Skin of body (tissue), 2 donors: ENCODE measurements around the gene TLR6. TPM values are rescaled to one million over a fixed set of nuclear protein-coding genes. Genes with fewer than 3 reads are reported as not detected.

Experiments used
- DNase-seq: peaks from one replicate; lab custom pipeline; 2025; lab: John Stamatoyannopoulos, UW
- total RNA-seq: library from RNA; depleted of rRNA; stranded (reverse); fragments of >200 nt; gene quantifications from one replicate; pipeline ENCODE4 v1.2.3, GENCODE V29; 2014

TLR6 gene
- total RNA-seq, 1 donor from 2014 or later, result 2.9 TPM

DNA sequence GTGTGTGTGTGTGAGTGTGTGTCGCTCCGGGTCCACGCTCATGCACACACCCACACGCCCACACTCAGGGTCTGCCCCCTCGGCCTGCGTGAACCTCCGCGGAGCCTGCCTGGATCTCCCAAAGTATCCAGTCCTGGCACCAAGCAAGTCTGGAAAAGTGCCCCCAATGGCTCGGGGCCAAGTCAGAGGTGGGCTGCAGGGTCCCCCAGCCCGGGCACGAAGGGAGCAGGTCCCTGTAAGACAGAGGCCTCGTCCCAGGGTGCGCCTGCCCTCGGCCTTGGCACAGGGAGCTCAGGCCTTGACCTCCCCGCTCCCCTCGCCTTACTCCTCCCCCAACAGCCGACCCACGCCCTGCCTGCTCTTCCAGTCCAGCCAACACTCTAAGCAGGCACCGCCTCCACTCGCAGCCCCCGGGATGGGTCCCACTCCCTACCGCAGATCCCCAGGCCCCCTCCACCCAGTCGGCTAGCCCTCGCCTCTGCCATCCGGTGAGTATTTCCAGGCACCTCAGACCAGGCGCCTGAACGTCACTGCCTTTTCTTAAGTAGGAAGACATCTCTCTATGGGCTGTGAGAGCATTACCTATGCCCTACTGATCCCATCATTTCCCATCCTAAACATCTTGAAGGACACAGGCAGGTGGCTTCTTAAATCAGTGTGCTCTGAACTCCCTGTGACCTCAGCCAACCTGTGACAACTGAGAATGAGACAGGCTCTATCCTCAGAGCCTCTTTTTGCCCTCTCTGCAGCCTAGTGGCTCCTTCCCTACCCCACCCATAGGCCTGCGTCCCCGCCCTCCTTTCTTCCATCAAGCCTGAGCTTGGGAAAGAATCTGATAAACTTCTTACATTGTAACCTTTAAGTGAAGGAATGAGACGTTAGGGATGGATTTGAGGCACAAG lies 11.7 kb upstream of the TLR6 start:
- peak; percentile 56 for DNase-seq

DNA sequence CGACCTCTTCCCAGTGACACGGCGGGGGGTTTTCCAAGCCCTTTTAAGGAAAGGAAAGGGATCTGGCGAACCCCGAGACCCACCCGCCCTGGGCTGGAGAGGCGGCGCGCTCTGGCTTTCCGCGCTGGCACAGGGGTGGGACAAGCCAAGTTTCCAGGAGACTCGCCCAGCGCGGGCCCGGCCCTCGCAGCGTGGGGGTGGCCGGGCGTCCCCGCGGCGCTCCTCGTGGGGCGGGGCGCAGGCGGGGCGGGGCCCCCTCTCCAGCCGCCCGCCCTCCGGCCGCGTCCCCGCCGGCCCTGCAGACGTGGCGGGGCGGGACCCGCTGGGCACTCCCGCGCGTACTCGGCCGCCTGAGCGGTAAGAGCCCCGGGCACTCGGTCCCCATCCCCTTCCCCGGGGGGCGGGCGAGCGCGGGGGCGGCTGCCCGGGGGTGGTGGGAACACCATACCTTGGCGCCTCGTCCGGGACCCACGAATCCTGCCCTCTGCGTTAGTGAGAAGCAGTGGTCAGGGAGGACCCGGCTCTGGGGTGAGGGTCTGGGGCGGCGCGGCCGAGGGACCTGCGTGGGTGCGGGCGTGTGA lies 11.0 kb upstream of the TLR6 start, which contains the start of gene FAM114A1:
Gene FAM114A1 (plus strand): TSS at position 329 of the 581 bp plus-strand sequence. CDS start 10,273 bp downstream, outside the sequence.
- DNase-seq, result peak; percentile 84

DNA sequence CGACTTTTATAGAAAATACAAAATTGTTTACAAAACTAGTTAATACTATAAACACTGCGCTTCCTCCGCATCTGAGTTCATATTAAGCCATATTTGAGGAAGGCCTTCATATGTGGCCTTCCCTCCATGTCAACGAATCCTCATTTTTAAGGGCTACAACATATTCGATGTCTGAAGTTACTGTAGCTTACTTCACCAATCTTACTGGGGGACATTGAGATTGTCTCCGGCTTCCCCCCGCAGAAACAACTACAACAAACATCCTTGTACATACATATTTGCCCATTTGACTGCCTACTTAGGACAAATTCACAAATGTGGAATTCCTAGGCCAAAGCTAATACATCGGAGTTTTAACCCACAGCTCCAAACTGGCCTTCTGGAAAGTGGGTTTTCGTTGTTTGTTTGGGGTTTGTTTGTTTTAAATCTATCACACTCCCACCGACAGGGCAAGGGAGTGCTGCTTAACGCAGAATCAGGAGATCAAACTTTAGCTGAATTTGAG lies 10.4 kb upstream of the TLR6 start:
- DNase-seq, result peak; percentile 57

DNA sequence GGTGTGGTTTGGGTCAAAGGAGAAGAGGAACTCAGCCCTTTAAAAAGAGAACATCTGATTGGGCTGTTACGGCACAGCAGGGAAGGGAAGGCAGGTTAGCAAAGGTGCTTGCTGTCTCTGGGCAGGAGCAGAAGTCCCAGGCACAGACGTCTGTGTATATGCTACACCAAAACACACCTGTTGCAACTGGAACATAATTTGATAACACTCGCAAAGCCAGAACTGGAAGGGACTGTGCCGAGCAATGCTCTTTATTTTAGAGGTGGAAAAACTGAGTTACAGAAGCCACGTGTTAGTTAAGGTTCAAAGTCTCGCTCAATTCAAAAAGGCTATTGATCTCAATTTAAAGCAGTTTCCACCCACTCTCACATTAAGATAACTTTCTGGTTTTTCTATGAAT lies 8.8 kb upstream of the TLR6 start:
- no peak for DNase-seq

DNA sequence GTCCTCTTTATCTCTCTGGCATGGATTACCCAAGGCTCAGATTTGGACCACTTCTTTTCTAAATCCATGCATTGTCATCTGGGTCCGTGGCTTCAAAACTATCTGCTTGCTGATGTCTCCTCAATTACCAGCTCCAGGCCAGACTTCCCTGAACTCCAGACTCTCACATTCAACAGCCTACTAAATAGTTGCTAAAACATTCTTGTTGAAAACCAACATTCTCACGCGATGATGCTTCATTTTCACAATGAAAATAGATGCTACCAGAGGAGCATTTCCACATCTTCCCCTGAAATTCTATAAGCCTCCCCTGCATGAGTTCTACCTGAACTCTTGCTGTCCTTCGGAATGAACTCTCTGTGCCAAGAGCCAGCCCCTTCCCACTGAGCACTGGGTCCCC lies 5.2 kb upstream of the TLR6 start:
- DNase-seq, result no peak

DNA sequence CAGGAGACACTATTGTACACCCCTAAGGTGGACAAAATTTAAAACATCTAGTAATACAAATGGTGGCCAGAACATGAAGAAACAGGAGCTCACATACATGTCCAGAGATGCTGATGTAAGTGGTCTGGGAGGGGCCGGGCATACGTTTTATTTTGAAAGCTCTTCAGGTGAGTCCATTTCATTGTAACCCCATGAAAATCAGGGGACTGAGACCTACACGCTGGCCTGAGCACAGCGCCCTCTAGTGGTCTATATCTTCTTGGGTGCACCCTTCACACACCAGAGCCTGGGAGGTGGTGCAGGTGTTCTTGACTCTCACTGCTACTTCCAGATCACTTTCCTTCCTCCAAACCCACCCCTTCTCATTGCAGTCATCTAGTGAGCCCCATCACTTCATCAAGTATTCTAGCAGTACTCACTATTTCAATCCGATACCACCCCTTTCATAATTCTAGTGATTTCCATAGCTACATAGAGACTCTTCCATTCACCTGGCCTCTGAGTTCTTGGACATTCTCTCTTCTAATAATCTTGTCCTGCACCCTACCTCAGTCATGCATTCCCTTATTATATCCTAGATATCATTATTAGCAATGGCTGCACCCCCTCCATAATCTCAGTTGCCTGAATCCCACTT lies 4.3 kb upstream of the TLR6 start:
- no peak for DNase-seq

DNA sequence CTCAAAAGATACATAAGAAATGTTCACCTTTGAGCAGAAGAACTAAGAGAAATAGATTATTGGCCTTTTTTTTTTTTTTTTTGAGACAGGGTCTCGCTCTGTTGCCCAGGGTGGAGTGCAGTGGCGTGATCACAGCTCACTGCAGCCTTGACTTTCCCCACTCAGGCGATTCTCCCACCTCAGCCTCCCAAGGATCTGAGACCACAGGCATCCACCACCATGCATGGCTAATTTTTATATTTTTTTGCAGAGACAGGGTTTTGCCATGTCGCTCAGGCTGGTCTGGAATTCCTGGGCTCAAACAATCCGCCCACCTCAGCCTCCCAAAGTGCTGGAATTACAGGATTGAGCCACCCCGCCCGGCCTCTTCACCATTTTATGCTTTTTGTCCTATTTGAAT lies 2.9 kb upstream of the TLR6 start:
- no peak for DNase-seq

DNA sequence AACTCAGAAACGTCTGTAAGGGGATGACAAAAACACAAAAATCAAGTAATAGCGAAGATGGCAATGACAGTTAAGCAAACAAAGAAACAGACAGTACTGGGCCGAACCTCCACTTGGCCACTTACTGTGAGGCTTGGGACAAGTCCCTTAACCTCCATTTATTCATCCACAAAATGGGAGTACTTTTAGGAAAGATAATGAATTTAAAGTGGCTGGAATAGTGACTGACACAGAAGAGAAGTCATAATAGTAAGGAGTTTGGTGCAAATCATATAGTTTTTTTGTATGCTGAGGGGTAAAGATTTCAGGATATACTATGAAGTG lies 1.4 kb upstream of the TLR6 start:
- no peak for DNase-seq

DNA sequence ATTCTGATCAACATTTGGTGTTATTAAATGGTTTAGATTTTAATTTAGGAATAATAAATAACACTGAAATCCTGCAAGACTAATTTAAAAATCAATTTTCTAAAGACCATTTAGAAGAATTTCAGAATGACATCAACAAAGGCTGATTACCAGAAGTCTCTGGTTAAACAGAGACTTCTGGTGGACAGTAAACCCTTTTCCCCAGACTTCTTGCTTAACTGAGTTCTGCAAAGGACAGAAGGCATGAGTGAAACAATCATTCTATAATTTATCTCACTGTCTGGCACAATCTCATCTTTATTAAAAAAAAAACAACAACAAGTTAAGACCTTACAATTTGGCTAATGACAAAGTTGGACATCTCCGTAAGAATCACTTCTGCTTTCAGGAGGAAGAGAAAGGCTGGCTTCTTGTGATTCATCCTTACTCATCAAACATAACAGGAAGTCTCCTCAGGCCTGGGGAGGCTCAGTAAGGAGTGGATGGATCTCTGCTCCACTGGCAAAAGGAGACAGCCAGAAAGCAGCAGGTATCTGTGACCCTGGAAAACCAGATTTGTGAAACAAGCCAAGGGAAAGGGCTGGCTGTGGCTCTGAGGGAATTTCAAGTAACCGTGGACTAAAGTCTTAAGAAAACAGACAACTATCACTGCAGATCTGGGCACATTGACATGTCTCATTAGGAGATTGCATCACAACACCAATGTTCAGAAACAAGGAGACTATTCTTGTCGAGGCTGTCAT lies 908 bp upstream of the TLR6 start:
- DNase-seq, result no peak

DNA sequence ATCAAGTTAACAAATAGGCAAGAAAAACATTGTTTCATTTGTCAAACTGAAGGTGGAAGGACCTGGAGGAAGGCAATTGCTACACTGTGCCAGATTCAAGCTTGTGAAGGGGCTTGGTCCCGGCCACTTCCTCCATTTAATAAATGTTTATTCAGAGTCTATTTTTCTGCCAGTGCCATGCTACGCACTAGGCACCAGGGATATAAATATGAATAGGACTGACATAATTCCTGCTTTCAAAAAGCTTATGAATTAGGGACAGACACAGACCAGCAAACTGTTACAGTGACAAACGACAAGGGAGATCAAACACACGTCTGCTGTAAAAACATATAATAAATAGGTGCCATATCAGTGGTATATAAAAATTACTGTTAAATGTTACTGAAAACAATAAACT lies 571 bp downstream of the TLR6 start:
- DNase-seq, result no peak

DNA sequence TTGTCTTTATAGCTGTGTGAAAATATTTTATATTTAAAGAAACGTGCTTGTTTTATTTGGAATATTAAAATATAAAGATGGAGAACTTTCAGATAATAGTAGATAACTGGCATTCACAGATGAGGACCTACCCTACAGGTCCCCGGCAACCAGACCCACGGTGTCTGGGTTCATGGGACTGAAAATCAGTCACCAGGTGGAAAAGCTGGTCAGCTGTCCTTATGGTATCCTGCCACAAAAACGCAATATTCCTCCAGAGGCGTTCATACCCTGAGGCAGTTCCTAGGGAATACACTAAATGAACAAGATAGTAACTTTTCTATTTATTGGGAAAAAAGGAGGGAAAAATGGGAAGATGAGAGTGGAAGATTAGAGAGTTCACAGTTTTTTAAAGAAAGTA lies 1.2 kb downstream of the TLR6 start:
- DNase-seq, result no peak

DNA sequence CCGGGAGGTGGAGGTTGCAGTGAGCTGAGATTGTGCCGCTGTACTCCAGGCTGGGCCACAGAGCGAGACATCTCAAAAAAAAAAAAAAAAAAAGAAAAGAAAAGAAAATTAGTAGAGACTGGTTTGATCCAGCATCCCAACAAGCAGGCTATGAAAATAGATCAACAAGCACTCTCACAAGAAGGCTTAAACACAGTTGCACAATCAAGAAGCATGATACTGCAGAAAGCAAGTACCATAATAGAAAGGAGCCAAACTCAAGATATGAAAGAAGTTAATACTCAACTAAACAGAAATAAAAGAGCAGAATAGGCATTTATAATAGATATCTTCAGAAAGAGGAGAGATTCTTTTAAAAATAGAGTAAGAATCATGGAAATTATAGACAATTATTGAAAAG lies 10.6 kb downstream of the TLR6 start:
- no peak for DNase-seq

DNA sequence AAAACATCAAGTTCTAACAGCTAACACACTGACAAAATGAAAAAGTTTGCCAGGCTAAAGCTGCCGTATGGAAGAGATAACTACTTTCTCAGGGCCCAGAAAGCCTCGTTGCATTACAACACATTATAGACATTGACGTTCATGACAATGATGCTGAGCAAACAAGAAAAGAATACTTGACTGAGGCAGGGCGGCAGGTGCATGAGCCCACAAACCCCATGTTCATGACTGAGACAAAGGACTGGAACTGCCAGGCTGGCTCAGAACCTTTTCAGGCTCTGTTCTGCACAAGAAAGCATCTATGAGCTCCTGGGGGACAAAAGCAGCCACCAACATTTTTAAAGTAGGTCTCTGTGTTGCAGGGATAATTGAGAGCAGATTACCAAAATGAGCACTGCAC lies 13.6 kb downstream of the TLR6 start:
- DNase-seq, result no peak

DNA sequence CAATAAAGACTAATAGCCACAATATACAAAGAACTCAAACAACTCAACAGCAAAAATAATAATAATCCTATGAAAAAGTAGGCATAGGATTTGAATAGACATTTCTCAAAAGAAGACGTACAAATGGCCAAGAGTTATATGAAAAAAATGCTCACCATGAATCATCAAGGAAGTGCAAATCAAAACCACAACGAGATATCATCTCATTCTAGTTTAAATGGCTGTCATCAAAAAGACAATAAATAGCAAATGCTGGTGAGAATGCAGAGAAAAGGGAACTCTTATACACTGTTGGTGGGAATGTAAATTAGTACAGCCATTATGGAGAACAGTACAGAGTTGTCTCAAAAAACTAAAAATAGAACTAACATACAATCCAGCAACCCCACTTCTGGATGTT lies 18.8 kb downstream of the TLR6 start:
- no peak for DNase-seq

DNA sequence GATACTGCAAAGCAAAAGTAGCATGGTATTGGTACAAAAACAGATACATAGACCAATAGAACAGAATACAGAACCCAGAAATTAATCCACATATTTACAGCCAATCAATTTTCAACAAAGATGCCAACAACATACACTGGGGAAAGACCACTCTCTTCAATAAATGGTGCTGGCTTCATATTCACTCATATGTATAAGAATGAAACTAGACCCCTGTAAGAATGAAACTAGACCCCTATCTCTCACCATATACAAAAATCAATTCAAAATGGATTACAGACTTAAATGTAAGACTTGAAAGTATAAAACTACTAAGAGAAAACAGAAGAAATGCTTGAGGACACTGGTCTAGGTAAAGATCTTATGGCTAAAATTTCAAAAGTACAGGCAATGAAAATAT lies 19.3 kb downstream of the TLR6 start:
- no peak for DNase-seq

DNA sequence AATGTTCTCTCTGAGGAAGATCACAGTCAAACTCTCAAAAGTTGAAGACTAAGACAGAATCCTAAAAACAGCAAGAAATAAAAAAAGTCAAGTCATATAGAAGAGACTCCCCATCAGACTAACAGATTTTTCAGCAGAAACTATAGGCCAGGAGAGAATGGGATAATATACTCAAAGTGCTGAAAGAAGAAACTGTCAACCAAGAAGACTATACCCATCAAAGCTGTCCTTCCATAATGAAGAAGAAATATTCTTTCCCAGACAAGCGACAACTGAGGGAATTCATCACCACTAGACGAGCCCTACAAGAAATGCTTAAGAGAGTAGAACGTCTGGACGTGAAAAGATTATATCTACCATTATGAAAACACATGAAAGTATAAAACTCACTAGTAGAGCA lies 22.0 kb downstream of the TLR6 start:
- DNase-seq, result no peak

DNA sequence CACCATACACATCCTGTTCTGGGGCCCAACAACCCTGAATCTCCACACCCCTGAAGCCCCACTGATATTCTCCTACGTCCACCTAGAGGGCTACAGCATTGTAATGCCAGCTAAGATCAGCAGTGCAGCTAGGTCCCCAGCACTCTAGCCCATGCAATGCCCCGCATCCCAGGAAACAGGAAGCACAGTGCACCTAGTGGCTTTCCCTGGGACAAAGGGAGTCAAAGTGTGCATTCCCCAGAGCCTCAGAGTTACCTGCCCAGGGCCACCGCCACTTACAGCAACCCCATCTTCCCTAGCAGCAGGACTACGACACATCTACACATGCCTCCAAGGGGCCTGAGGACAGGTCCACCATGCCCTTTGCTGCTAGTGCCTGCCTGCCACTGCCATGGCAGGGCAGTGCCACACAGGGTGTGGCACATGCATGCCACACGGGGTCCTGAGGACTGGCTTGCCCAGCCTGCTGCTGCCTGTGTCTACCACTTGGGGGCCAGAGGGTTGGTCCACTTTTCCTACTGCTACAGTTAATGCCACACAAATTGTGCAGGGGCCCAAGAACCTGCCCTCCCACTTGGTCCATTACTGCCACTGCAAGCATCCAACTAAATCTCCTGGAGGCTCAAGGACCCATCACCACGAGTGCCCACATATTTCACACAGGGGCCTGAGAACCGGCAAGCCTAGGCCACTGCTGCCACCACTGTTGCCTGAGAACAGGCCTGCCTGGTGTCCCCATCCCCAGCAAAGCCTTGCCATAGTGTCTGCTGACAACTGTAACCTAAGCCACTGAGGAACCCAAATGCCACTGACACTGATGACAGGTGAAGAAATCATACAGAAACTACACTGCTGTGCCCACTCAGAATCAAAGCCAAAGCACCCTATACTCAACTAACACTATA lies 23.7 kb downstream of the TLR6 start:
- no peak for DNase-seq

DNA sequence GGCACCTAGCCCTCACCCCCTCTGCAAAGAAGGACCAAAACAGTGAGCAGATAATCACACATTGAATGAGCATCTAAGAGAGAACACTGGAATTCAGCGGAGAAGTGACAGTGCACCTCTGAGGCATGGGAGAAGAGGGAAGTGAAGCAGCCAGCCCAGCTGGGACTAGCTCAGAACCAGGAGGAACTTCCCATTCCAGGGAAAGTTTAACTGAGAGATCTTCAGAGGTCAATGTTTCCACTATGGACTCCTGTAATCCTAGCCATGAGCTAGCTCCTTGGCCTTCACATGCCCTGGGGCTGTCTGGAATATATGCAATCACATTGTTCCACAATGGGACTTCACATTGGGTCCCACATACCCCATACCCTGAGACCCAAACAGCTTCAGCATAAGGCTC lies 24.4 kb downstream of the TLR6 start:
- no peak for DNase-seq

DNA sequence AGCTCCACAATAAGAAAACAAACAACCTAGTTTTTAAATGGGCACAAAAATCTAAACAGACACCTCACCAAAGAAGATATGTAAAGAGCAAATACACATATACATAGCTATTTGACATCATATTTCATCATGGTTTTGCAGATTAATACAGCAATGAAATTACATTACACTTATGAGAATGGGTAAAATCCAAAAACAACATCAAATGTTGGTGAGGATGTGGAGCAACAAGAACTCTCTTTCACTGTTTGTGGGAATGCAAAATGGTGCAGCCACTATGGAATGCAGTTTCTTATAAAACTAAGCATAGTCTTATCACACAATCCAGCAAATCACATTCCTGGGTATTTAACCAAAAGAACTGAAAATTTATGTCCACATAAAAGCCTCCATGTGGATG lies 25.0 kb downstream of the TLR6 start:
- no peak for DNase-seq

DNA sequence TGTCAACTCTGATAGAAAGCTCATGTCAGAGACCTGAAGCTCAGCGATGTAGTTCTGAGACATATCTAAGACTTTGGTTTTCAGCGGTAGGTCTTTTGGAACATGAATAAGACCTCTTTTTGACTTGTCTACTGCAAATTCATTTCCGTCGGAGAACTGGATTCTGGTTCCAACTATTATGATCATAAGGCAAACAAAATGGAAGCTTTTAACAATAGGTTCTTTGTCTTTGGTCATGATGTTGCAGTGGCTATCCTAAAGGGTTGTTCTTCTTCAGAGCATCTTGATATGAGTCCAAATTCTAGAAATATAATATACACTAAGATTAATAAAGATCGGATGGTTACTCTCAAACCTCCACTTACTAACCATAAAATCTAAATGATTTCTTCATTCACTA lies 27.4 kb downstream of the TLR6 start:
- DNase-seq, result no peak

DNA sequence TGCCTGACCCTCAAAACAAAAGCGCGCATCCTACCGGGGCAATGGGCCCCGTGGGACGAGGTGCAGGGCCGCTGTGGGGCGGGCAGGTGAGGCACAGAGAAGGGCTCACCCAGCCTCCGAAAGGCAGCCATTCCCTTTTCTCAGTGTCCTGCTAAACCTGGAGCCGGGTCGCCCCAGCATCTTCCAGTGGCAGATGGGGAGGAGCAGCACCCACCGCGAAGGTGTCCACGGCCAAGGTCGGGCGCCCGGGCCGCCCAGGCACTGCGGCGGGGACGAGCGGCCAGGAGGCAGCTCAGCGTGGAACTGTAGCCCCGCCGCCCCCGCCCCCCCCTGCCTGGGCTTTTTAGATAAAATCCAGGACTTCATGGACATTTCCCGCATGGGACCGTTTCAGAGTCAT lies 32.9 kb downstream of the TLR6 start:
- no peak for DNase-seq
